ENCODE results near the gene KIF5B.
"Not testable (repeated sequence)": the region's sequence is repeated elsewhere in the genome, so short reads cannot be mapped to it uniquely, and the experiment has no call there.

KIF5B gene

DNA sequence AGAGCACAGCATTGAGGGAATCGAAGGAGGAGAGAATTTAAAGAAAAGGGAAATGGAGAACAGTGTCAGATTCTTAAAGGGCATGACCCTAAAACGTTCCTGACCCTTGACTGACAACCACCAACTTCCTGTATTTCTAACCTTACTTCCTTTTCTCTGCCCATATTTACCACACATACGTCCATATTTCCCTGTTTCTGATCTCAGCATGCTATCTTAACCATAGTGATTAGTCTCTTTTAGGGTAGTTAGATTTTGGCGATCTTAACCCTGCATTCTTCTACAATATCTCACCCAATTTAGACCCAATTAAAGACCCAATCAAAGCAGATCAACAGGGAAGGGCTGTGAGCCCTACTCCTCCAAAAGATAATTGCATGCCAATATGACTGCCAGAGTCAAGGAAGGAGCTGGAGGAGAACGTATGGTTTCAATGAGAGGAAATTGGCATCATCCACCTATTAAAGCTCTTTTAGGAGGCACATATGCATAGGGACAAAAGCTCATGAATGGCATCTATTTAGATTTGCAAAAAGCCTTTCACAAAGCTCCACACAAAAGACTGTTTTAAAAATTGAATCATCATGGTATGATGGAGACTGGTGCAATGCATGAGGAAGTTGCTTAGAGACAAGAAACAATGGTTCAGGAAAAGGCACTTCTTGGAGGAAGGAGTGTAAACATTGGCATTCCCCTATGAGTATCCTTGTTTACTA is 78.6 kb downstream of the KIF5B start:
- FAIRE-seq (no peak), DNase-seq (ENCODE audit: insufficient read length, low spot score) (no peak)
- no peak for TF ChIP-seq POLR2AphosphoS5 (IDR thresholded peaks at IDR 0.05; ENCODE audit: low read depth, low read length)
- TF ChIP-seq PAX5 (IDR thresholded peaks at IDR 0.05; ENCODE audit: insufficient read depth, low read length, severe bottlenecking) = no peak
- peak; percentile 41 for TF ChIP-seq SPI1 (IDR thresholded peaks at IDR 0.05; ENCODE audit: low read depth, low read length)
- TF ChIP-seq TAF1 (IDR thresholded peaks at IDR 0.05; ENCODE audit: low read depth, low read length) = no peak
- TF ChIP-seq POLR2A (IDR thresholded peaks at IDR 0.05; ENCODE audit: low read depth, low read length) = no peak

DNA sequence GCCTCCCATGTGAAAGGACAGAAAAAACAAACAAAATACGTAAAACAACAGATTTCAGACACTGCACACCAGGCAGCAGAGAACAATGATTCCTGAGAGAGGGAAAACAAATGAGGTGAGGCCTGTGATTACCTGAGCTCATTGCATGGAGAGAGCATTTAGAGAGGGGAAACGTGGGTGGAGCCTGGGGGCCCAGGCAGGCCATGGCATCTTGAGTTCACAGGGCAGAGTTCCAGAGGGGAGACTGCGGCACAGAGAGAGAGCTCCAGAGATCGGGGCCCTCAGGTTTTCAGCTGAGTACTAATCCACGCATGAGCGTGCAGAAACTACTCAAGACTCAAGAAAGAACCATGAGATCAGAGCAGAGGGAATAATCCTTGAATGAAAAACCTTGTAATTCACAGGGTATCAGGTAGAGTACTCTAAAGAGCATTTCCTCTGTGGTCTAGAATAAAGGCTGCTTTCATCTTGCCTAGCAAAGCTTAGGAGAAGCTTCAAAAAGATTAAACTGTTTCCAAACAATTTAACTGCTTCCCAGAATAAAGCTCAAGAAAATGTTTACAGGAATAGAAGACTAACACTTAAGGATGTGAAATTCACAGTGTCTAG is 81.0 kb downstream of the KIF5B start:
- FAIRE-seq (no peak), DNase-seq (ENCODE audit: insufficient read length, low spot score) (no peak)
- no peak for TF ChIP-seq POU2F2 (IDR thresholded peaks at IDR 0.05; ENCODE audit: low read depth, low read length)
- TF ChIP-seq POLR2AphosphoS5 (IDR thresholded peaks at IDR 0.05; ENCODE audit: low read depth, low read length) = no peak
- no peak for TF ChIP-seq PAX5 (IDR thresholded peaks at IDR 0.05; ENCODE audit: insufficient read depth, low read length, severe bottlenecking)
- no peak for TF ChIP-seq POLR2A (IDR thresholded peaks at IDR 0.05; ENCODE audit: low read depth, low read length)
- no peak for TF ChIP-seq TAF1 (IDR thresholded peaks at IDR 0.05; ENCODE audit: low read depth, low read length)
- no peak for TF ChIP-seq SPI1 (IDR thresholded peaks at IDR 0.05; ENCODE audit: low read depth, low read length)

GRCh38 chr10:31974434-31975124 is 81.6 kb downstream of the KIF5B start:
- TF ChIP-seq TAF1 (IDR thresholded peaks at IDR 0.05; ENCODE audit: low read depth, low read length) = no peak
- no peak for TF ChIP-seq PAX5 (IDR thresholded peaks at IDR 0.05; ENCODE audit: insufficient read depth, low read length, severe bottlenecking)
- no peak for TF ChIP-seq POLR2A (IDR thresholded peaks at IDR 0.05; ENCODE audit: low read depth, low read length)
- no peak for TF ChIP-seq SPI1 (IDR thresholded peaks at IDR 0.05; ENCODE audit: low read depth, low read length)
- no peak for TF ChIP-seq POU2F2 (IDR thresholded peaks at IDR 0.05; ENCODE audit: low read depth, low read length)
- TF ChIP-seq POLR2AphosphoS5 (IDR thresholded peaks at IDR 0.05; ENCODE audit: low read depth, low read length) = no peak
- no peak for DNase-seq (ENCODE audit: insufficient read length, low spot score)
- no peak for FAIRE-seq

- no peak for FAIRE-seq
- no peak for TF ChIP-seq PAX5 (IDR thresholded peaks at IDR 0.05; ENCODE audit: insufficient read depth, low read length, severe bottlenecking)
- TF ChIP-seq POLR2A (IDR thresholded peaks at IDR 0.05; ENCODE audit: low read depth, low read length) = no peak
- no peak for TF ChIP-seq SPI1 (IDR thresholded peaks at IDR 0.05; ENCODE audit: low read depth, low read length)
- no peak for DNase-seq (ENCODE audit: insufficient read length, low spot score)
Measured at GRCh38 chr10:31972519-31973041, 83.6 kb downstream of the KIF5B start.

DNA sequence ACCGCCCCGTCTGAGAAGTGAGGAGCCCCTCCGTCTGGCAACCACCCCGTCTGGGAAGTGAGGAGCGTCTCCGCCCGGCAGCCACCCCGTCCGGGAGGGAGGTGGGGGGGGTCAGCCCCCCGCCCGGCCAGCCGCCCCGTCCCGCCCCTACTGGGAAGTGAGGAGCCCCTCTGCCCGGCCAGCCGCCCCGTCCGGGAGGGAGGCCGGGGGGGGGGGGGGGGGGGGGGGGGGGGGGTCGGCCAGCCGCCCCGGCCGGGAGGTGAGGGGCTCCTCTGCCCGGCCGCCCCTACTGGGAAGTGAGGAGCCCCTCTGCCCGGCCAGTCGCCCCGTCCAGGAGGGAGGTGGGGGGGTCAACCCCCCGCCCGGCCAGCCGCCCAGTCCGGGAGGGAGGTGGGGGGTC is 86.4 kb downstream of the KIF5B start:
- not testable (repeated sequence) for FAIRE-seq; DNase-seq (ENCODE audit: insufficient read length, low spot score)

- DNase-seq (ENCODE audit: insufficient read length, low spot score) (no peak), FAIRE-seq (no peak)
- TF ChIP-seq TAF1 (IDR thresholded peaks at IDR 0.05; ENCODE audit: low read depth, low read length) (no peak), POLR2AphosphoS5 (IDR thresholded peaks at IDR 0.05; ENCODE audit: low read depth, low read length) (no peak), PAX5 (IDR thresholded peaks at IDR 0.05; ENCODE audit: insufficient read depth, low read length, severe bottlenecking) (no peak), SPI1 (IDR thresholded peaks at IDR 0.05; ENCODE audit: low read depth, low read length) (no peak), POU2F2 (IDR thresholded peaks at IDR 0.05; ENCODE audit: low read depth, low read length) (no peak), POLR2A (IDR thresholded peaks at IDR 0.05; ENCODE audit: low read depth, low read length) (no peak)
Measured at GRCh38 chr10:31963589-31963980, 92.6 kb downstream of the KIF5B start.

DNA sequence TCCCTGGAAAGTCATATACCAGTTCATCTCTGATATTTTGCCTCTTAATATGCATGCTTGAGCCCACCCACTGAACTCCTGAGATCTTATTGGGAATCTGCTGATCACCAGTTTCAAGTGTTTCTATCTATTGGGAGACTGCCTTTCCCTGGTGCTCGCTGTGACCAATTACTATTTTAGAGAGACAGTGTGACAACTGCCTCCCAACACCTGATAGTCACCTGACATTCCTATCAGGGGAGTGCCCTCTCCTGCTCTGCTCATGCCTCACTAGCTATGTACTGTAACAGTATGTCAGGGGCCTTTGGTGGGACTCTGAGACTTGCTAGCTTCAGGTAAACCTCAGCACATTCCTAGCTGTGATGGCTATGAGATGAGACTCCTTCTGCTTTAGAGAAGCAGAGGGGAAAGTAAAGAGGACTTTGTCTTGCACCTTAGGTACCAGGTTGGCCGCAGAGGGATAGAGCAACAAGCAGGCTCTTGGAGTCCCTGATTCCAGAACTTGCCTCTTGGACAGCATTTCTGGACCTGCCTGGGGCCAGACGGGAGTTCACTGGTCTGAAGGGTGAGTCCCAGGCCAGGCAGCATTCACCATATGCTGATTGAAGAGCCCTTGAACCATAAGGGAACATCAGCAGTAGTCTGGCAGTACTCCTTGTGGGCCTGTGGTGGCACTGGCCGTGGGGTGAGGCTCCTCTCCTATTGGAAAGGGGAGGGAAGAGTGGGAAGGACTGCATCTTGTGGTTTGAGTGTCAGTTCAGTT is 93.2 kb downstream of the KIF5B start:
- FAIRE-seq (no peak), DNase-seq (ENCODE audit: insufficient read length, low spot score) (no peak)
- TF ChIP-seq POLR2AphosphoS5 (IDR thresholded peaks at IDR 0.05; ENCODE audit: low read depth, low read length) (no peak), TAF1 (IDR thresholded peaks at IDR 0.05; ENCODE audit: low read depth, low read length) (no peak), POLR2A (IDR thresholded peaks at IDR 0.05; ENCODE audit: low read depth, low read length) (no peak), SPI1 (IDR thresholded peaks at IDR 0.05; ENCODE audit: low read depth, low read length) (no peak), PAX5 (IDR thresholded peaks at IDR 0.05; ENCODE audit: insufficient read depth, low read length, severe bottlenecking) (no peak), POU2F2 (IDR thresholded peaks at IDR 0.05; ENCODE audit: low read depth, low read length) (no peak)

- FAIRE-seq (no peak), DNase-seq (ENCODE audit: insufficient read length, low spot score) (no peak)
Measured at GRCh38 chr10:31961277-31962074, 94.7 kb downstream of the KIF5B start.

More at GRCh38 chr10:31961277-31962074, 94.7 kb downstream of the KIF5B start:
- TF ChIP-seq TAF1 (IDR thresholded peaks at IDR 0.05; ENCODE audit: low read depth, low read length) (no peak), POLR2A (IDR thresholded peaks at IDR 0.05; ENCODE audit: low read depth, low read length) (no peak), PAX5 (IDR thresholded peaks at IDR 0.05; ENCODE audit: insufficient read depth, low read length, severe bottlenecking) (no peak), SPI1 (IDR thresholded peaks at IDR 0.05; ENCODE audit: low read depth, low read length) (no peak), POLR2AphosphoS5 (IDR thresholded peaks at IDR 0.05; ENCODE audit: low read depth, low read length) (no peak), POU2F2 (IDR thresholded peaks at IDR 0.05; ENCODE audit: low read depth, low read length) (no peak)
